Measurements from ENCODE around the gene C1RL.

C1RL gene

GRCh38 chr12:7136071-7136470 lies 27.1 kb upstream of the C1RL start:
- DNase-seq = no peak

DNA sequence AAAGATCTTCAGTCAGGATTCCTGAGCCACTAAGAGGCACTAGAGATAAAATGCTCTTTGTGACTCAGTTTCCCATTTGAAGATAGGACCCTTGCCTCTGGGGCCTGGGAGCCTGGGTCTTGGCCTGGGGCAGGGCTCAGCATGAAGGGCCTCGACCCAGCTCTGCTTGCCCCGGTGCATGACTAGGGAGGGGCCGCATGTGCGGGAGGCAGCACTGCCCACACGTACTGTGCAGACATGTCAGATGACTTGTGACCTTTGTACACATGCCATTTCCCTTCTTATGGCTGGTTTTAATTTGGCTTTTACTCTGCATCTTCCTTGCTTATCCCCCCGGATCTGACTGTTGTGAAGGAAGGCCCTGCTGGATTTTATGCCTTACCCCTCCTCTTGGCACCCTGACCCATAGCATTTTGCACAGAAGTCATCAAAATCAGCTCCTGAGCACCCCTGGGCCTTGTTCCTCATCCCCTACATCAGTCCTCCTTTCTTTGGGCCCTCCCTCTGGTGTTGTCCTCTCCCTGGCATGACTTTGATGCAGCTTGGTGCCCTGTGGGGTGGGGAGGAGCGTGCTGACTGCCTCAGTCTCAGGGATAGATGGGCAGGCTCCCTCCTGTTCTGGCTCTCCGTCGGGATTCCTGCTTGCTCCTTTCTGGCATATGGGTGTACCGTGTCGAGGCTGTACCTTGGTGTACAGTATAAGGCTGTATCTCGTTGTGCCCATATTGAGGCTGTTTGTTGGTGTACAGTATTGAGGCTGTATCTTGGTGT lies 25.6 kb upstream of the C1RL start:
- no peak for DNase-seq

DNA sequence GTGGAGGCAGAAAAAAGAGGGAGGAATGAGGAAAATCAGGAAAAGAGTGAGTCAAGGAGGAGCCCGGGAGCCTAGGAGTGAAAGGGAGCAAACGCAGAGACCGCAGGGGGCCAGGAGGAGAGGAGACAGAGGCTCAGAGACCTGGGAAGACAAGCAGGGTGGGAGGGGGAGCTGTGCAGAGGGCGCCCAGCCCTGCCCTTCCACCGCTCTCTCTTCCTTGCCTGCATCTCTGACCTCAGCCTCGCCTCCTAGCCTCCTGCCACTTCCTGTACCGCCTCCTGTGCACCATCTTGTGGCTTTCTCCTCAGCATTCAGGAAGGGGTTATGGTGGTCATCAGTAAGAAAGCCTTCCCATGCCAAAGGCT lies 22.5 kb upstream of the C1RL start:
- peak; percentile 32 to 46 for DNase-seq

DNA sequence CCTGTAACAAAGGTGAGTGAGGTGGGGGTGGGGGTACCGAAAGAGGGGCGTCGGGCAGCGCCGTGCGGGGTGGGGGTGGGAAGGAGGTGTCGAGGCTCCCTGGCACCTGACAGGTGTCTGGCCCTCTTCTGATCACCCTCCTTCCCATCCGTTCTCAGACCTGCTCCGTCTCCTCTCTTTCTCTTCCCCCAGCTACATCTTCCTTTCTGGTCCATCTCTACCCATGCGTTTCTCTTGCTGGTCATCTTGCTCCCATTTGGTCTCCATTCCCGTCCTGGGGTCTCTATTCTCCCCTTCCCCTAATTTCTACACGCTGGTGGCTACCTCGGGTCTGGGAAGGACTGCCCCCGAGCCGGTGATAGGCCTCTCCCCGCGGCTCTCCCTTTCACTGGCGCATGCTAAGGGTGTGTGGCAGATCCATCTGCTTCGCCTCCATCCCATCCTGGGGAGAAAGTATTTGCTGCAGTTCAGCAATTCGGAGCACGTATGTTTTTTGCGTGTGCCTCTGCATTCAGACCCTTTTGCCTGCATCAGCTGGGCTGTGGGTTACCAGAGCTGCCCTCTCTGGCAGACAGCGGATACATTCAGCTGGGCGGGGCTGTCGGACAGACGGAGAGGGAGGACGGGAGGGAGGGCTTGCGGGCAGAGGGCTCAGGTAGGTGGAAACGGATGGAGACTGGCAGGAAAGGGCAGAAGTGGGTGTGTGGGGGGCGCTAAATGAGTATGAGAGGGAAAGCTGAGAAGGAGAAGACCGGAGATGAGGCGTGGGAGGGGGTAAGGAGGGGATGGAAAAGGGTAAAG lies 21.9 kb upstream of the C1RL start:
- DNase-seq = peak; percentile 64 to 71

- DNase-seq = peak; percentile 86 to 88
These were observed 21.1 kb upstream of the C1RL start, which contains the start of gene CLSTN3 for GRCh38 chr12:7129872-7130691. Gene CLSTN3, plus strand, starts transcription at chr12:7130371. Its CDS starts 278 bp downstream, at chr12:7130649.

DNA sequence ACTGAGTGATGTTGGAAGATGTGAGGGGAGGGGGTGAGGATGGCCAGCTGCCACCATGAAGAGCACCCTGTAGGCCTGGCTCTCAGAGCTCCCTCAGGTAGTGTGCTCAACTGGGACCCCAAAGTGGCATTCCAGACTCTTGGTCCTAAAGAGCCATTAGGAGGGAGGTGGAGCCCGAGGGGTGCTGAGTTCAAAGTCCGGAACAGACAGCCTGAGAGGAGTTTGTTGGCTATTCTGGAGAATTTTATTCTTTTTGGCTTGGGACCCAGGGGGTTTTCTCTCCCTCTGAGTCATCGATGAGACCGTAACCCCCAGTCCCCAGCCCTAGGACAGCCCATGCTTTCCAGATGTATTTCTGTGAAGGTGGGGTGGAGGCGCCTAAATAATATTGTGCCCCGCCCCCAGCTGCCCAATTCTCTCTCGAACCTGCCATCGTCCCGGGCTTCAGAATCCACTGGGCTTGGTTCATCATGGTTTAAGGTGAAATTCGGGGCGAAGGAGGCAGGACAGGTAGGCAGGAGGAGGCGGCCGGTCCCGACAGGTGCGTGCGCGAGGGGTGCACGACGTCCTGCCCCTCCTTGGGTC lies 20.4 kb upstream of the C1RL start:
- DNase-seq = no peak

DNA sequence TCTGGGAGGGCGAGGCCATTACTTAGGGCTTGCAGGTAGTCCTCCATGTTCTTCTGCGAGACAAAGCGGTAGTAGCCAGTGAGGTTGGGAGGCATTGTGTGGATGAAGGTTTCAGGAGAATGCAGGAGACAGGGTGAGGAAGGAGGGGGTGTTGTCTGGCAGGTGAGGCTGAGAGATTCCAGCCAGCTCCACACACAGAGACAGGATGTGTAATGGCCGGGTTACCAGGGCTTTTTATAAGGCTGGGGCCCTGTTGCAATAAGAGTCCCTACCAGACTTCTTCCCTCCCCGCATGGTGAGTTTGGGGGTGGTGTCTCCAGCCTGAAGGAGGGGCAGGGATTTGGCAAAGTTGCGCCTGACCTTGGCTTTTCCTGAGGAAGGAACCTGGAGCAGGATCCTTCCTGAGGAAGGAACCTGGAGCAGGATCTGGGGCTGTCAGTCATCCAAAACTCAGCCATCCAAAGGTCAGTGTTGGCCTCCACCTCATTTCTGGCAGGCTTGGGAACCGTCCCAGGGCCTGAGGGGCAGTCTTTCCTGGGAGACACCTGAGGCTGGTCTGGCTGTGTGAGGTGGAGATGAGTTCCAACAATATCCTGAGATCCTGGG lies 19.8 kb upstream of the C1RL start, which contains the start of gene RBP5:
Gene RBP5 (minus strand): TSS at position 209 of the 606 bp plus-strand sequence. CDS start 114 bp downstream, at position 95.
- no peak for DNase-seq

- no peak for DNase-seq
These were observed 19.1 kb upstream of the C1RL start for GRCh38 chr12:7127916-7128626.

DNA sequence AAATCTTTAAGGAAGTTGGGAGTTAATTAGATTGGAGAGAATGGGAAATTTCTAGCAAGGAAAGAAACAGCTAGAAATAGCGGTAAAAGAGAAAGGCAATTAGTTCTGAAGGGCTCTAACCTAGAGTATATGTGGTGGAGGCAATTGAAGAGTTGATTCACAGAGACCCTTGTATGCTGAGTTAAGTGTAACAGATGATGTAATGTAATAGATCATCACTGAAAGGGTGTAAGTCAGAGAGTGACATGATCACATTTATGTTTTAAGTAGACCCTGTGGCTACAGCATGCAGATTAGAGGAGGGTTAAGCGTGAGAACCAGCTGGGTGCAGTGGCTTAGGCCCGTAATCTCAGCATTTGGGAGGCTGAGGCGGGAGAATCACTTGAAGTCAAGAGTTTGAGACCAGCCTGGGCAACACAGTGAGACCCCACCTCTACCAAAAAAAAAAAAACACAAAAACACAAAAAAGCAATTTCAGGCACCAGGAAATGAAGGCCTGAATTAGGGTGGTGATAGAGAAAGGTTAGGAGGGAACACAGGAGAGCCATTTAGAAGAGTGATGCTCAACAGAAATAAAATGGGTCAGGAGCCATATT lies 16.7 kb upstream of the C1RL start:
- DNase-seq = no peak

DNA sequence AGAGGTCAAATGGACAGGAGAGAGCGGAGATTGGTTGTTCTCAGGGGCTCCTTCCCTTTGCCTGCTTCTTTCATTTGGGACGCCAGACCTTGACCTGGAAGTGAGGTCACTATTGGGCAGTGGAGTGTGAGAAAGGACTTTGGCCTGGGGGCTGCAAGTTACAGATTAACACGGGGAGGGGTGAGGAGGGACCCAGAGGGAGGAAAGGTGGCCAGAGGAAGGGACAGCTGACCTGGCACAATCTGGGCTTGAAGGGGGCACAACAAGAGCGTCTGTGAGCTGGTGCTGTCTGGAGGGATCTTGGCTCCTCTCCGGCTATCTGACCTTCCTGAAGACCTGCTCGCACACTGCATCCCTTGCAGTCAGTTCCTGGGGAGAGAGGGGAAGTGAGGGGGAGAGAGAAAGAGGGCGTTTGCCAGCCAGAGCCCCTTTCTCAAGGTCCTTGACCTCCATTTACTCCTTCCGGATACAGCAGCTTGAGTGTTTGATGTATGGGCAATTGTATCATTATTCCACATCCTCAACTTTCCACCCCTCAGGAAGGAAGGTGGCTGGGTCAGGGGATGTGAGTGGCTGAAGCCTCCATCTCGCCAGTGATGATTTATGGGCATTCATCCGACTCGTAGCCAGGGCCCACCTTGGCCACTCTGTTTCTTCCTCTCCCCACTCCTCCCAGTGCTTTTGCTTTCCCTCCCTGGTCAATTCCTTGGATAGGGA lies 14.9 kb upstream of the C1RL start:
- DNase-seq = no peak

- DNase-seq = no peak
These were observed 14.1 kb upstream of the C1RL start for GRCh38 chr12:7122811-7123769.

DNA sequence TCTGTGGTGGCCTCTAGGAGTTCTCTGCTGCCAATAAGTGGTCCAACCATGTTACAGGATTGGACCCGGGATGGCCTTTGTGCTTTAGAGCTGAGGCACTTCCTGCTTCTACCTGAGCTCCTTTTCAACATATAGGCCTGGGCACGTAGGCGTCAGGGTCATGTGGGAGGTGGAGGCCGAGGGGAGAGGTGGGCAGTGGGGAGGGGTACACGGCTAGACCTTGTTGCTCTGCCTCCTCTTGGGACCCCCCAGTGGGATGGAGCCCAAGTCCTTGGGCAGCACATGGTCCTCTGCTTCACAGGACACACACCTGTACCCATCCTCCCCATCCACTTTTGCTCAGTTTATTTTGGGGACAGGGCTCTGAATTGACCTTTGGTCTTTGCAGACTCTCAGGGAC lies 12.3 kb upstream of the C1RL start:
- DNase-seq = no peak

GRCh38 chr12:7120166-7120565 lies 11.2 kb upstream of the C1RL start:
- no peak for DNase-seq

GRCh38 chr12:7118881-7119280 lies 9.9 kb upstream of the C1RL start:
- no peak for DNase-seq

DNA sequence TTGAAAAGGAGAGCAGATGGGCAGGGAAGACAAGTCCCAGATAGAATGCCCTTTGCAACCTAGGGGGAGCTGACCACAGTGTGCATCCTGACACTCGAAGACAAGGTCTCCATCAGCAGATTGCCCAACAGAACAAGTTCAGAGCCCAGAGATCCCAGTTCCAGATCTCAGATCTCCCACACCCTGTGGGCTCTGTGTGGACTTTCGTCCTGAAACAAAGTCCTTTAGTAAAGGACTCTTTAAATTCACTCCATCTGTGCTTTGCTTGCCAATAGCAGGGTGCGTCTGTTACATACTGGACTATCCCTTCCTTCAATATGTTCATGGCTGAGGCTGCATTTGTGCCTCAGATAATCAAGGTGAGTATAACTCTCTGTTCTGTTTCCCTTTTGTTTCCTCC lies 8.7 kb upstream of the C1RL start:
- no peak for DNase-seq

DNA sequence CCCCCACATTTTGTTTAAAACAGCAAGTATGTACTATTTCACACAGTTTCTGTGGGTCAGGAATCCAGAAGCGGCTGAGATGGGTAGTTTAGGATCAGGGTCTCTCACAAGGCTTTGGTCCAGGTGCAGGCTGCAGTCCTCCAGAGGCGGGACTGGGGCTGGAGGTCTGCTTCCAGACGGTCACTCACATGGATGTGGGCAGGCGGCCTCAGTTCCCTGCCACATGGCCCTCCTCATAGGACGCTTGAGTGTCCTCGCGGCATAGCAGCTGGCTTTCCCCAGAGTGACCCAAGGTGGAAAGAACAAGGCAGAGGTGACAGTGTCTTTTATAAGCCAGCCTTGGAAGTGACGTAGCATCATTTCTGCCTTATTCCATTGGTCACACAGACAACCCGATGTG lies 7.9 kb upstream of the C1RL start:
- no peak for DNase-seq

DNA sequence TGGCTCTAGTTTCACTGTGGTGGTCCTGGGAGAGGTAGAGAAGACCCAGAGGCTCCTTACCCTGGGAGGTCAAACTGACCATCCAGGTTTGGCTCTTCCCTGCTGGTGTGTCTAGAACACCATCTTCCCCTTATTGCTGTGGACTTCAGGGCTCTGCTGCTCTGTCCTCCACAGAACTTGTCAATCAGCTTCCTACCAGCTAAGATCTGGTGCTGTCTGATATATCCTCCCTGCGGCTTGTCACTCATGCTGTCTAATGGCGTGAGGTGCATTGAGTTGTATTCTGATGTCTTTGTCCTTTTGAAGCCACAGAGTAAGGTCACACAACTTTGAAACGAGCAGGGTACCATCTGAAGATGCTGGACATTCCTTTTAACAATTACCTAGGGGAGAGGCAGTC lies 7.2 kb upstream of the C1RL start:
- no peak for DNase-seq

GRCh38 chr12:7114851-7115250 lies 5.8 kb upstream of the C1RL start:
- no peak for DNase-seq

- DNase-seq = no peak
These were observed 5.0 kb upstream of the C1RL start for GRCh38 chr12:7114008-7114407.
